Adrenal gland (tissue), 5 donors: ENCODE measurements around the gene ITGA3.

Source experiments
- CTCF ChIP-seq, 6 experiments: fragments of 450-650 bp in 4 of 6; fragments of 200-600 bp in 2 of 6; sonication (generic) in 1 of 6; IDR thresholded peaks; 1 replicate in 5 of 6; 2 replicates in 1 of 6; pipeline versions ENCODE4 v1.5.1 to v1.8.0; 2016 to 2021; ENCODE audit warnings: antibody characterized with exemption in 6 of 6, mild to moderate bottlenecking in 2 of 6, moderate library complexity in 1 of 6
- POLR2A ChIP-seq, 2 donors: fragments of 450-650 bp; IDR thresholded peaks; one replicate each; pipeline ENCODE4 v1.6.1; 2017; ENCODE audit warnings: antibody characterized with exemption in 2 of 2, mild to moderate bottlenecking in 2 of 2, moderate library complexity in 1 of 2
- donor health status: DM: no; HTN: no; CAD: no.

GRCh38 chr17:50009282-50009681 is 46.6 kb upstream of the ITGA3 start:
- TF ChIP-seq CTCF (IDR thresholded peaks at IDR 0.05) (no peak), POLR2A (IDR thresholded peaks at IDR 0.05) (no peak)
